ENCODE results near the gene ATCAY. TPM values are rescaled to one million over a fixed set of nuclear protein-coding genes. Genes with fewer than 3 reads are reported as not detected.

ATCAY gene
- total RNA-seq, 1 experiment from 2014 or later = not detected

- Mint-ChIP-seq H3K36me3 (ENCODE audit: insufficient read depth, unreplicated experiment) (peaks cover 84% of the 10 kb centered on the region), H3K4me3 (ENCODE audit: unreplicated experiment) (no peak overlapping the region), H3K27ac (ENCODE audit: low read depth, unreplicated experiment) (no peak overlapping the region), H3K27me3 (ENCODE audit: insufficient read depth, unreplicated experiment) (no peaks in the 10 kb centered on the region), H3K9me3 (ENCODE audit: unreplicated experiment) (no peaks in the 10 kb centered on the region), H3K4me1 (ENCODE audit: insufficient read depth, unreplicated experiment) (no peaks in the 10 kb centered on the region)
- BruUV-seq (replicated peaks) = TSS peak; percentile 37
- no peak for DNase-seq (ENCODE audit: unreplicated experiment)
- POLR2A ChIA-PET = interaction anchor here (0.8 to 1.5 kb wide), 3 partner anchors 7 to 9 kb away, joined by 3 to 10 read pairs (median 3); partner anchors contain the start of gene EEF2
- intact Hi-C loops (cut with micrococcal nuclease) = no loop called here
- CTCF ChIA-PET = no interaction called here
- TF ChIP-seq CTCF (IDR thresholded peaks at IDR 0.05; ENCODE audit: unreplicated experiment) = no peak
These were observed 96.2 kb downstream of the ATCAY start for GRCh38 chr19:3976495-3977241.

Small RNA genes lying within 50 kb of the gene (microRNA-seq; reads per million reads assigned to microRNA genes)
- not detected for gene MIR637

Other genes starting within 250 kb of the ATCAY start
- 13.3 and 15.8 TPM in 2 replicates for gene PIP5K1C, start 180.2 kb upstream of the ATCAY start, total RNA-seq (2022)
- 0.69 and 1.6 TPM in 2 replicates for gene TJP3, start 172.3 kb upstream of the ATCAY start, total RNA-seq (2022)
- 22.9 and 27.6 TPM in 2 replicates for gene APBA3, start 119.0 kb upstream of the ATCAY start, total RNA-seq (2022)
- 85.0 and 85.7 TPM in 2 replicates for gene MRPL54, start 118.0 kb upstream of the ATCAY start, total RNA-seq (2022)
- gene RAX2, start 108.5 kb upstream of the ATCAY start, total RNA-seq (2022) = not detected in 2 replicates
- not detected in 2 replicates for gene MATK, start 94.3 kb upstream of the ATCAY start, total RNA-seq (2022)
- gene ZFR2, start 11.6 kb upstream of the ATCAY start, total RNA-seq (2022) = not detected in 2 replicates
- not detected in 2 replicates for gene NMRK2, start 52.4 kb downstream of the ATCAY start, total RNA-seq (2022)
- gene DAPK3, start 90.4 kb downstream of the ATCAY start, total RNA-seq (2022) = 60.9 and 61.2 TPM in 2 replicates
- gene EEF2, start 104.8 kb downstream of the ATCAY start, total RNA-seq (2022) = 2,296 and 3,126 TPM in 2 replicates
- gene PIAS4, start 127.1 kb downstream of the ATCAY start, total RNA-seq (2022) = 15.1 and 31.4 TPM in 2 replicates
- 32.7 and 35.1 TPM in 2 replicates for gene ZBTB7A, start 186.2 kb downstream of the ATCAY start, total RNA-seq (2022)
- 171 and 230 TPM in 2 replicates for gene MAP2K2, start 243.4 kb downstream of the ATCAY start, total RNA-seq (2022)